Astrocyte (in vitro differentiated cells and primary cell): ENCODE results near the gene ITPA. TPM values are rescaled to one million over a fixed set of nuclear protein-coding genes. Genes with fewer than 3 reads are reported as not detected.

Source experiments
- DNase-seq: peaks from one replicate; pipeline ENCODE4 v3.0.0-alpha.2; 2010; ENCODE audit warnings: low read depth
- FAIRE-seq: peaks from 2 replicates; lab custom pipeline; 2011; peaks lifted over from hg19 to GRCh38; lab: Jason Lieb, UNC
- H2AFZ ChIP-seq: 2 replicates; pipeline ENCODE4 v1.6.0; 2012; ENCODE audit warnings: low read depth, low read length, inconsistent platforms
- H3K27ac ChIP-seq: 2 replicates; pipeline ENCODE4 v1.5.1; 2011; ENCODE audit warnings: low read depth, low read length, inconsistent platforms
- H3K27me3 ChIP-seq: 2 replicates; pipeline ENCODE4 v1.6.0; 2011; ENCODE audit warnings: low read length, inconsistent platforms; ENCODE audit not compliant: insufficient read depth
- H3K36me3 ChIP-seq: 2 replicates; pipeline ENCODE4 v1.5.1; 2011; ENCODE audit warnings: low read length, inconsistent platforms; ENCODE audit not compliant: insufficient read depth
- H3K4me1 ChIP-seq: 2 replicates; pipeline ENCODE4 v1.5.1; 2011; ENCODE audit warnings: low read length, inconsistent platforms; ENCODE audit not compliant: insufficient read depth
- H3K4me2 ChIP-seq: 2 replicates; pipeline ENCODE4 v1.6.0; 2012; ENCODE audit warnings: low read length, inconsistent platforms
- H3K4me3 ChIP-seq: 2 replicates; pipeline ENCODE4 v1.5.1; 2011; ENCODE audit warnings: low read depth, mild to moderate bottlenecking, low read length, inconsistent platforms; ENCODE audit not compliant: insufficient read depth
- H3K79me2 ChIP-seq: 2 replicates; pipeline ENCODE4 v1.6.0; 2012; ENCODE audit warnings: mild to moderate bottlenecking, low read length, inconsistent platforms; ENCODE audit not compliant: insufficient read depth
- H3K9ac ChIP-seq: 2 replicates; pipeline ENCODE4 v1.6.0; 2012; ENCODE audit warnings: mild to moderate bottlenecking, low read length, inconsistent platforms
- H3K9me3 ChIP-seq: 2 replicates; pipeline ENCODE4 v1.5.1; 2012; ENCODE audit warnings: low read depth, mild to moderate bottlenecking, low read length, inconsistent platforms; ENCODE audit not compliant: insufficient read depth
- H4K20me1 ChIP-seq: 2 replicates; pipeline ENCODE4 v1.6.0; 2012; ENCODE audit warnings: low read length, inconsistent platforms; ENCODE audit not compliant: insufficient read depth
- H3K27ac Mint-ChIP-seq: one replicate; pipeline ENCODE4 v1.8.0; 2021; ENCODE audit warnings: mild to moderate bottlenecking, mixed read lengths; ENCODE audit not compliant: unreplicated experiment
- H3K27me3 Mint-ChIP-seq: one replicate; pipeline ENCODE4 v1.8.0; 2021; ENCODE audit warnings: low read depth, mixed read lengths; ENCODE audit not compliant: unreplicated experiment
- H3K36me3 Mint-ChIP-seq: one replicate; pipeline ENCODE4 v1.8.0; 2021; ENCODE audit warnings: low read depth, mixed read lengths; ENCODE audit not compliant: unreplicated experiment
- H3K4me1 Mint-ChIP-seq: one replicate; pipeline ENCODE4 v1.8.0; 2021; ENCODE audit warnings: low read depth, mixed read lengths; ENCODE audit not compliant: unreplicated experiment
- H3K4me3 Mint-ChIP-seq: one replicate; pipeline ENCODE4 v1.8.0; 2021; ENCODE audit warnings: mild to moderate bottlenecking, moderate library complexity, mixed read lengths; ENCODE audit not compliant: unreplicated experiment
- H3K9me3 Mint-ChIP-seq: one replicate; pipeline ENCODE4 v1.8.0; 2021; ENCODE audit warnings: mild to moderate bottlenecking, mixed read lengths; ENCODE audit not compliant: unreplicated experiment
- EZH2 ChIP-seq: IDR thresholded peaks from 2 replicates; pipeline ENCODE4 v1.6.1; 2012; ENCODE audit warnings: mild to moderate bottlenecking, low read length, inconsistent platforms; ENCODE audit not compliant: insufficient read depth
- total RNA-seq: library from RNA; stranded (reverse); gene quantifications from 2 replicates; pipeline ENCODE4 v1.2.1, GENCODE V29; 2021
- TF ChIP-seq, protein P1 (sequence below): IDR thresholded peaks from 2 replicates; pipeline ENCODE4 v1.5.1; 2011; ENCODE audit warnings: low read depth, mild to moderate bottlenecking, inconsistent platforms, low read length, moderate library complexity; ENCODE audit not compliant: insufficient read depth

ITPA gene
- total RNA-seq, 1 donor from 2014 or later, result 55.5 TPM

- no peak overlapping the region for H3K27ac Mint-ChIP-seq
- Histone ChIP-seq H3K79me2 (no peaks in the 10 kb centered on the region), H2AFZ (no peak overlapping the region), H3K4me2 (no peak overlapping the region), H3K27ac (no peak overlapping the region), H3K4me1 (peaks cover 8% of the 10 kb centered on the region), H3K9me3 (no peaks in the 10 kb centered on the region), H3K4me3 (no peak overlapping the region), H3K9ac (no peak overlapping the region), H3K36me3 (no peaks in the 10 kb centered on the region), H4K20me1 (peaks cover 21% of the 10 kb centered on the region), H3K27me3 (peaks cover 30% of the 10 kb centered on the region)
- no peak for DNase-seq
- no peaks in the 10 kb centered on the region for H3K9me3 Mint-ChIP-seq
- FAIRE-seq, result no peak
- peaks cover 37% of the 10 kb centered on the region for H3K27me3 Mint-ChIP-seq
- no peak for TF ChIP-seq EZH2
- TF ChIP-seq, protein P1, sequence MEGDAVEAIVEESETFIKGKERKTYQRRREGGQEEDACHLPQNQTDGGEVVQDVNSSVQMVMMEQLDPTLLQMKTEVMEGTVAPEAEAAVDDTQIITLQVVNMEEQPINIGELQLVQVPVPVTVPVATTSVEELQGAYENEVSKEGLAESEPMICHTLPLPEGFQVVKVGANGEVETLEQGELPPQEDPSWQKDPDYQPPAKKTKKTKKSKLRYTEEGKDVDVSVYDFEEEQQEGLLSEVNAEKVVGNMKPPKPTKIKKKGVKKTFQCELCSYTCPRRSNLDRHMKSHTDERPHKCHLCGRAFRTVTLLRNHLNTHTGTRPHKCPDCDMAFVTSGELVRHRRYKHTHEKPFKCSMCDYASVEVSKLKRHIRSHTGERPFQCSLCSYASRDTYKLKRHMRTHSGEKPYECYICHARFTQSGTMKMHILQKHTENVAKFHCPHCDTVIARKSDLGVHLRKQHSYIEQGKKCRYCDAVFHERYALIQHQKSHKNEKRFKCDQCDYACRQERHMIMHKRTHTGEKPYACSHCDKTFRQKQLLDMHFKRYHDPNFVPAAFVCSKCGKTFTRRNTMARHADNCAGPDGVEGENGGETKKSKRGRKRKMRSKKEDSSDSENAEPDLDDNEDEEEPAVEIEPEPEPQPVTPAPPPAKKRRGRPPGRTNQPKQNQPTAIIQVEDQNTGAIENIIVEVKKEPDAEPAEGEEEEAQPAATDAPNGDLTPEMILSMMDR, result no peak
- peaks cover 5% of the 10 kb centered on the region for H3K36me3 Mint-ChIP-seq
- H3K4me3 Mint-ChIP-seq, result no peak overlapping the region
- no peaks in the 10 kb centered on the region for H3K4me1 Mint-ChIP-seq
These were observed 26.5 kb downstream of the ITPA start for GRCh38 chr20:3235666-3236324.

GRCh38 chr20:3237011-3237957 is 28.0 kb downstream of the ITPA start:
- Histone ChIP-seq H3K4me2 (peak overlapping the region; percentile 86), H3K9me3 (no peaks in the 10 kb centered on the region), H3K4me1 (peaks cover 8% of the 10 kb centered on the region), H3K4me3 (no peak overlapping the region), H3K36me3 (no peaks in the 10 kb centered on the region), H2AFZ (peak overlapping the region; percentile 47), H3K27me3 (peaks cover 37% of the 10 kb centered on the region), H3K79me2 (no peaks in the 10 kb centered on the region), H3K27ac (no peak overlapping the region), H4K20me1 (peaks cover 21% of the 10 kb centered on the region), H3K9ac (no peak overlapping the region)
- peak overlapping the region; percentile 34 for H3K4me3 Mint-ChIP-seq
- no peak for FAIRE-seq
- peaks cover 5% of the 10 kb centered on the region for H3K36me3 Mint-ChIP-seq
- no peak overlapping the region for H3K27ac Mint-ChIP-seq
- TF ChIP-seq, protein P1, result no peak
- no peak for TF ChIP-seq EZH2
- no peaks in the 10 kb centered on the region for H3K9me3 Mint-ChIP-seq
- DNase-seq, result no peak
- H3K4me1 Mint-ChIP-seq, result no peaks in the 10 kb centered on the region
- peaks cover 45% of the 10 kb centered on the region for H3K27me3 Mint-ChIP-seq
